ENCODE data around the gene UVRAG. TPM values are rescaled to one million over a fixed set of nuclear protein-coding genes. Genes with fewer than 3 reads are reported as not detected.

UVRAG gene
- polyA plus RNA-seq, 1 donor (not counting 4 experiments of a cell fraction or from before 2014, with no cell fraction given) = 11.9 TPM

GRCh38 chr11:75939516-75939915 is 124.5 kb downstream of the UVRAG start:
- TF ChIP-seq EZH2 (IDR thresholded peaks at IDR 0.05; ENCODE audit: low read length) (no peak), CTCF (optimal IDR thresholded peaks at IDR 0.05 in 1 of 3, IDR thresholded peaks at IDR 0.05 in 1 of 3, conservative IDR thresholded peaks at IDR 0.05 in 1 of 3; ENCODE audit: extremely low read depth in 1 of 3, insufficient read depth in 2 of 3, low read length in 3 of 3) (no peak)
- no peak for FAIRE-seq
- dilution Hi-C loops (cut with MboI; ENCODE audit: extremely low pct_ligation_motif_present, low sequenced_read_pairs) = no loop called here

GRCh38 chr11:75939992-75940391 is 125.0 kb downstream of the UVRAG start:
- dilution Hi-C loops (cut with MboI; ENCODE audit: extremely low pct_ligation_motif_present, low sequenced_read_pairs) = no loop called here
- Histone ChIP-seq H4K20me1 (ENCODE audit: control insufficient read depth, extremely low read depth, insufficient read depth, low read length) (no peaks in the 10 kb centered on the region), H3K4me1 (ENCODE audit: control insufficient read depth, extremely low read depth, insufficient read depth, low read length) (peaks cover 8% of the 10 kb centered on the region), H3K4me2 (ENCODE audit: control insufficient read depth, extremely low read depth, insufficient read depth, low read depth, low read length) (no peak overlapping the region), H3K4me3 (ENCODE audit: control insufficient read depth in 2 of 3, extremely low read depth in 1 of 3, insufficient read depth in 2 of 3, low read depth in 1 of 3, low read length in 3 of 3) (no peak overlapping the region), H3K9ac (ENCODE audit: control insufficient read depth, extremely low read depth, insufficient read depth, low read length) (no peak overlapping the region), H3K9me1 (ENCODE audit: control insufficient read depth, extremely low read depth, insufficient read depth, low read length) (no peaks in the 10 kb centered on the region), H3K27me3 (ENCODE audit: control insufficient read depth, extremely low read depth, insufficient read depth, low read length) (no peaks in the 10 kb centered on the region), H2AFZ (ENCODE audit: control insufficient read depth, low read length) (no peak overlapping the region), H3K36me3 (ENCODE audit: control insufficient read depth in 2 of 2, extremely low read depth in 1 of 2, insufficient read depth in 2 of 2, low read length in 2 of 2) (no peaks in the 10 kb centered on the region), H3K27ac (ENCODE audit: control insufficient read depth, insufficient read depth, low read length) (no peak overlapping the region), H3K79me2 (ENCODE audit: control insufficient read depth, insufficient read depth, low read length) (no peaks in the 10 kb centered on the region), H3K9me3 (ENCODE audit: control insufficient read depth, low read depth, low read length) (no peaks in the 10 kb centered on the region)
- FAIRE-seq (no peak), DNase-seq (ENCODE audit: low read depth, low spot score) (no peak)
- TF ChIP-seq EZH2 (IDR thresholded peaks at IDR 0.05; ENCODE audit: low read length) (no peak), CTCF (optimal IDR thresholded peaks at IDR 0.05 in 1 of 3, IDR thresholded peaks at IDR 0.05 in 1 of 3, conservative IDR thresholded peaks at IDR 0.05 in 1 of 3; ENCODE audit: extremely low read depth in 1 of 3, insufficient read depth in 2 of 3, low read length in 3 of 3) (no peak)

More at GRCh38 chr11:75939516-75939915, 124.5 kb downstream of the UVRAG start:
- no peak overlapping the region for H2AFZ ChIP-seq (ENCODE audit: control insufficient read depth, low read length)
- no peak overlapping the region for H3K4me2 ChIP-seq (ENCODE audit: control insufficient read depth, extremely low read depth, insufficient read depth, low read depth, low read length)
- no peaks in the 10 kb centered on the region for H3K79me2 ChIP-seq (ENCODE audit: control insufficient read depth, insufficient read depth, low read length)
- H3K9me3 ChIP-seq (ENCODE audit: control insufficient read depth, low read depth, low read length) = no peaks in the 10 kb centered on the region
- no peak for DNase-seq (ENCODE audit: low read depth, low spot score)
- no peaks in the 10 kb centered on the region for H3K9me1 ChIP-seq (ENCODE audit: control insufficient read depth, extremely low read depth, insufficient read depth, low read length)
- no peak overlapping the region for H3K27ac ChIP-seq (ENCODE audit: control insufficient read depth, insufficient read depth, low read length)
- no peaks in the 10 kb centered on the region for H3K27me3 ChIP-seq (ENCODE audit: control insufficient read depth, extremely low read depth, insufficient read depth, low read length)
- H3K4me3 ChIP-seq (ENCODE audit: control insufficient read depth in 2 of 3, extremely low read depth in 1 of 3, insufficient read depth in 2 of 3, low read depth in 1 of 3, low read length in 3 of 3) = no peak overlapping the region
- no peaks in the 10 kb centered on the region for H4K20me1 ChIP-seq (ENCODE audit: control insufficient read depth, extremely low read depth, insufficient read depth, low read length)
- H3K36me3 ChIP-seq (ENCODE audit: control insufficient read depth in 2 of 2, extremely low read depth in 1 of 2, insufficient read depth in 2 of 2, low read length in 2 of 2) = no peaks in the 10 kb centered on the region
- peaks cover 8% of the 10 kb centered on the region for H3K4me1 ChIP-seq (ENCODE audit: control insufficient read depth, extremely low read depth, insufficient read depth, low read length)
- H3K9ac ChIP-seq (ENCODE audit: control insufficient read depth, extremely low read depth, insufficient read depth, low read length) = no peak overlapping the region
